GM21526 (cell line): ENCODE results near the gene FLYWCH2.

ENCODE experiments used
- ATAC-seq: cut with Tn5 transposase; IDR thresholded peaks from one replicate; pipeline ENCODE4 v1.9.1; 2021; ENCODE audit warnings: moderate library complexity; ENCODE audit not compliant: unreplicated experiment, low FRiP score

Gene FLYWCH2, protein sequence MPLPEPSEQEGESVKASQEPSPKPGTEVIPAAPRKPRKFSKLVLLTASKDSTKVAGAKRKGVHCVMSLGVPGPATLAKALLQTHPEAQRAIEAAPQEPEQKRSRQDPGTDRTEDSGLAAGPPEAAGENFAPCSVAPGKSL

DNA sequence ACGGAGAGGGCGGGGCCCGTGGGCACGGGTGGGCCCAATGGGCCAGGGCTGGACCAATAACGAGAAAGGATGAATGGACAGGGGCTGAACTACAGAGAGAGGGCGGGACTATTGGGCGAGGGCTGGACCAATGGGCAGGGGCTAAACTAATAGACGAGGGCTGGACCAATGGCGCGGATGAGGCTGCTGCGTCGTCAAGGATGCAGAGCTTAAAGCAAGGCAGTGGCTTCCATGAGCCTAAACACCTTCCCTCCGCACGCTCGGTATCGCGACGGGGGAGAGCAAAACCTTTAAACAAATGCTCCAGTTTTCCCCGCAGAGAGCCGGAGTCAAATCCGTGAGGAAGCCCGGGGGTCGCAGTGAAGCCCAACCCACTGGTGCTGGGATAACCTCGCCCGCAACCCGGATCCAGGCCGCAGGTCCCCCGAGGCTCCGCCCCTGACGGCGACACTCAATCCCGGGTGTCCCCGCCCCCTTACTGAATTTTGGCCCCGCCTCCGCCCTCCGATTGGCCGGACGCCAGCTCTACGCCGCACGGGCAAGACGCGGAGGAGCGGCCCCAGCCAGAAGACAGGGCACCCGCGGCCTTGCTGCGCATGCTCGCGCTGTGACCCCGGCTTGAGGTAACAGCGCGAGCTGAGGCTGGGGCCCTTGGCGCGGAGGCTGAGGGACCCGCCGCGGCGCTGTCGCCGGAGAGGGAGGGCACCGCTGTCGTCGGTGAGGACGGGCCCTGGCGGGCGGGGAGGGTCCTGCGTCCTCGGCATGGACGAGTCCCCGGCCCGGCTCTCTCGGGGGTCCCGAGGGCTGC is at the start of gene FLYWCH2:
Gene FLYWCH2 (plus strand): TSS at position 566 of the 808 bp plus-strand sequence. CDS start 13,235 bp downstream, outside the sequence.
- ATAC-seq, result peak; percentile 84

DNA sequence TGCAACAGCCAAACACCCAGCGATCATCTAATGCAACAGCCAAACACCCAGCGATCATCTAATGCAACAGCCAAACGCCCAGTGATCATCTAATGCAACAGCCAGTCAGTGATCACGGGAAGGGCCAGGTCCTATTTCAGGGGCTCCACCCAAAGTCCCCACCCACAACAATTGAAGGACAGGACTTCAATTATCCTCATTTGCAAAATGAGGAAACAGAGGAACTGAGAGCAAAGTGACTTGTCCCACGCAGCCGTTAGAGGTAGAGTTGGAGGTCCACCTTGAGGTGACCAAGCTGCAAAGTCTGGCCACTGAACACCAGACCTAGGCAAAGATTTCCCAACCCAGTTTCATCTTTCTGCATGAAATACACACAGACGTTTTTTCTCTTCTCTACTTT is 49.2 kb upstream of the FLYWCH2 start:
- no peak for ATAC-seq

DNA sequence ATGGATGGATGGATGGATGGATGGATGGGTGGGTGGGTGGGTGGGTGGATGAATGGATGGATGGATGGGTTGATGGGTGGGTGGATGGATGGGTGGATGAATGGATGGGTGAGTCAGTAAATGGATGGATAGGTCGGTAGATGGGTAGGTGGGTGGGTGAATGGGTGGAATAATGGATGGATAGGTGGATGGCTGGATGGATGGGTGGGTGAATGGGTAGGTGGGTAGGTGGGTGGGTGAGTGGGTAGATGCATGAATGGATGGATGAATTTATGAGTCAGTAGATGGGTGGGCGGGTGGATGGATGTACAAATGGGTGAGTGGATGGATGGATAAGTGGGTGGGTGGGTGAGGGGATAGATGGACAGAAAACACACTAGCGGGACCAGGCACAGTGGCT is 48.0 kb upstream of the FLYWCH2 start:
- no peak for ATAC-seq

DNA sequence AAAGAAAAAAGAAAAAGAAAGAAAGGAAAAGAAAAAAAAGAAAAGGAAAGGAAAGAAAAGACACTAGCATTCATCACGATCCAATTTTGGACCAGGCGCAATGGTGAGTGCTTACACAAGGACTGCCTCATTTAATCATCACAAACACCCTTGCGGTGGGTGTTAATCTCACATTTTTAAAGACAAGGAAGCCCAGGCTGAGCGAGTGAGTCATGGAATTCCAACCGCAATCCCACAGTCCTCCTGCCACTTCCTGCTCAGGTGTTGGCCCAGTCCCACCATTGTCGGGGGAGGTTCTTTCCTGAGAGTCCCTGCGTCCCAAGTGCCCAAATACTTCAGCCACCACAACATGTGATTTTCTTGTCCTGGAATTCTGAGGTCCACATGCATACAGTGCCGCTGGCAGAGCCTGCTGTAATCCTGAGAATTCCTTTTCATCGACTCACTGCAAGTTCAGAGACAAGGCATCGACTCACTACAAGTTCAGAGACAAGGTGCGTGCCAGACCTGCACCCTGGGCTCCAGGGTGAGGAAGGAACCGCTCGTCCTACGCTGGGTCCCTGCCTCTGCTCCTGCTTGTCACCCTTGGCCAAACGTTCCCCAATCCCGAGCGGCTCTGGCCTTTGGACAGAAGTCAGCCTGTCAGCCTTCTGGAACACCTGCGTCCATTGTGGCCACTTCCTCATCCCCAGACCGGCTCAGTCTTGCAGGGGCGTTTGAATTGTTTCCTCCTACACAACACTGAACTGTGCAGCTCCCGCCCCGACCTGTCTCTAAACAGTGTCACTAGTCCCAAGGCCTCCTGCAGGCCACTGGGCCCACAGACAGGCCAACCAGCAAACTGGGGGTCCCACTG is 47.1 kb upstream of the FLYWCH2 start:
- no peak for ATAC-seq

DNA sequence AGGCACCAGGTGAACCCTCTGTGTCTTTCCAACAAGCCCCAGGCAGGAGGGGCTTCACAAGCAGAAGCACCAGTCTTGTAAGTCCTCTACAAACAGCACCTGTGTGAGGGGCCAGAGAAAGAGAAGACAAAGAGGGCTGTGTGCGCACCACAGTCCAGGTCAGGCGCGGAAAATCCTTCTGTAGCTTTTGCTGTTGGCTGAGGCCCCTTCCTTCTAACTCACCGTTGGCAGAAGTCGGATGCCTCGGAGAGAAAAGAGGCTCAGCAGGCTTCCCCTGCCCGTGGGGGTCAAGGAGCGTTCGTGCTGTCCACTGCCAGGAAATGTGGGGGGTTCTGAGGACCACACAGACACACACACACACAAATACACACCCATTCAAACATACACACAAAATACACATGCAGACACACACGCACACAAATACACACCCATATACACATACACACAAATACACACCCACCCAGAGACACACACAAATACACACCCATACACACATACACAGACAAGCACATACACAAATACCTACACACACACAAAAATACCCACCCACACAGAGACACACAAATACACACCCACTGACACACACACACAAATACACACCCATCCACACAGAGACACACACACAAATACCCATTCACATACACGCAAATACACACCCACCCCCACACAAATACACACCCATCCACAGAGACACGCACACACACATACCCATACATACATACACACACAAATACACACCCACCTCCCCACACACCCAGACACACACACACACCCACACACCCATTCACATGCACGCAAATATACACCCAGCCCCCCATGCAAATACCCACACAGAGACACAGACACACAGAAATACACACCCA is 46.1 kb upstream of the FLYWCH2 start:
- ATAC-seq, result no peak

DNA sequence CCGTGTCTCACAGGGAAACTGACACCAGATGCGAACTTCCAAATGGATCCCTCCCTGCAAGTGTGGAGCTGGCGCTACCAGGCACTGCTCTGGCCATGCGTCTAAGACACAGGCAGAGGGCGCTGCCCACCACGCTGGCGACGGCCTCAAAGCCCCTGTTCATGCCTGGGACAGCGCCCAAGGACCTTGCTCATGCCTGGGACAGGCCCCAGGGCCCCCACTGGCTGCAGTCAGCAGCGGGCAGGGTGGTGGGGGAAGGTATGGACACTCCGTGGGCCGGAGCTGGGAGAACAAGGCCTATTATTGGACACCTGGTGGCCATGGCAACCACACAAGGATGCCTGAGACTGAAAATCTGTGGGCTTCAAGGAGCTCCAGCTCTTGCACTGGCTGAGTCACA is 44.1 kb upstream of the FLYWCH2 start:
- ATAC-seq, result no peak

DNA sequence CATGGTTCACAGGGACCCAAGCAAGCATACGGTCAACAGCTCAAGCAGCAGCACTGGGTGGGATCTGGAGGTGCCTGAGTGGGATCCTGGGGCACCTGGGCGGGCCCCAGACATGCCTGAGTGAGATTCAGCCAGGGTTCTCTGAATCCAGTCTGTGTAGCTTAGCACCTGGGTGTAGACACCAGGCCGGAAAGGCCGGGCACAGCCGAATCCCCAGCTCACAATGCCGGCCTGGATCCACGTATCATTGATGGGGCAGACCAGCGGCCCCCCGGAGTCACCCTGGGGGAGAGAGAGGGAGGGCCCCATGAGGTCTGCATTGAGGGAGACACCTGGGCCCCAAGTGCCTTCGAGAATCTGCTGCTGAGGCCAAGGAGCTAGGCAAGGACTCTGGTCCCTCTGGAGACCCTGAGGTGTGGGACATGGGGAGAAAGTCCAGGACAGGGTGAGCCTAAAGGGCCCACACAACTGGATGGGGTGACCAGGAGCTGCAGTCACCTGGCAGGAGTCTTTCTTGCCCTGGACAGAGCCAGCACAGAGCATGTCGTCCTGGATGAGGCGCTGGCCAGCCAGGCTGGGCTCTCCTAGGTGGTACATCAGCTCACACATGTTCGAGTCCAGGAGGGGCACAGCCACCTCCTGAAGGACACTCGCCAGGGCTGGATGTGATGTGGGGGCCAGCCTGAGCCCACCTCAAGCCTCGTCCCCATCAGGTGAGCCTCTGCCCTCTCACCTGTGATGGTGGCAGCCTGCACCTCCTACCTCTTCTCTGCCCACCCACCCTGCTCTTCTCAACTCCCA is 43.2 kb upstream of the FLYWCH2 start:
- no peak for ATAC-seq

DNA sequence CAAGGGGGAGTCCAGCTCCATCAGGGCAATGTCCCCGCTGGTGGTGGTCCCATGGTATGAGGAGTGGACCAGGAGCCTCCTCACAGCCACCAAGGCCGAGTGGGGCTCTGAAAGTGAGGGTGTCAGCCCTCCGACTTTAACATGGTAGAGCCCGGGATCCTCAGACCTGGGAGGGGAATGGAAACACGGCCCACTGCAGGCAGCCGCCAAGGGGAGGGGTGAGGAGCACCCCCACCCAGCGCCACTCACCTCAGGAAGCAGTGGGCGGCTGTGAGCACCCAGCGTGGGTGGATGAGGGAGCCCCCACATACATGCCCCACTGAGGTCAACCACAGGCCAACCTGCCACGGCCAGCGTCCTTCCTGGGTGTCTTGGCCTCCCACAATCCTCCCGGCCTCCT is 42.1 kb upstream of the FLYWCH2 start:
- no peak for ATAC-seq

DNA sequence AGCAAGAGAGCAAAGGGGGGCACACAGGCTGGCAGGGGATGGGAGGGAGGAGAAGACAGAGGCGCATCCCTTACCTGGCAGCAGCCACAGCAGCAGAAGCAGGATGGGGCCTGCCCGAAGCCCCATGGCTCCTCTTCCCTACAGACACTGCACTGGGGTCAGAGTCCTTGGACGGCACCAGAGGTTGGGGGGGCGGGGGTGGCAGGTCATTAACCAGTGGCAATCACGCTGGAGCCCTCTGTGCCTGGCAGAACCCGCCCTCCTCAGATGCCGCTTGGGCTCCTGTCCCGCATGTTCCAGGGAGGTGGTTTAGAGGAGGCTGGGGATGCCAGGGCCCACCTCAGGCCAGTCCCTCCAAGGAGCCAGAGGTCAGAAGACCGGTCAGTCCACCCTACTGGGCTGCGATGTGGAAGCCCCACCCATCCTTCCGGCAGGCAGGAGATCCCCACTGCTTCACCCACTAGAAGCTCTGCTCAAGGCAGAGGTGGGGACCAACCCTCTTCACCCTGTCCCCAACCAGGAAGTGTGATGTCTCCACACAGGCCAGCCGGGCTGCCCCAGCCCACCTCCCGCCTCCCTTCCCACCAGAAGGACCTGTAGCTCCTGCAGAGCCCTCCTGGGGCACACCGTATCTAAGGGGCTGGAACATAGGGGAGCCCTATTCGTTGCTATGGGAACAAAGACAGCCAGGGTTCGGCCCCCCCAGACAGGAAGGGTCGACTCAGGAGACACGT is 41.2 kb upstream of the FLYWCH2 start:
- no peak for ATAC-seq

DNA sequence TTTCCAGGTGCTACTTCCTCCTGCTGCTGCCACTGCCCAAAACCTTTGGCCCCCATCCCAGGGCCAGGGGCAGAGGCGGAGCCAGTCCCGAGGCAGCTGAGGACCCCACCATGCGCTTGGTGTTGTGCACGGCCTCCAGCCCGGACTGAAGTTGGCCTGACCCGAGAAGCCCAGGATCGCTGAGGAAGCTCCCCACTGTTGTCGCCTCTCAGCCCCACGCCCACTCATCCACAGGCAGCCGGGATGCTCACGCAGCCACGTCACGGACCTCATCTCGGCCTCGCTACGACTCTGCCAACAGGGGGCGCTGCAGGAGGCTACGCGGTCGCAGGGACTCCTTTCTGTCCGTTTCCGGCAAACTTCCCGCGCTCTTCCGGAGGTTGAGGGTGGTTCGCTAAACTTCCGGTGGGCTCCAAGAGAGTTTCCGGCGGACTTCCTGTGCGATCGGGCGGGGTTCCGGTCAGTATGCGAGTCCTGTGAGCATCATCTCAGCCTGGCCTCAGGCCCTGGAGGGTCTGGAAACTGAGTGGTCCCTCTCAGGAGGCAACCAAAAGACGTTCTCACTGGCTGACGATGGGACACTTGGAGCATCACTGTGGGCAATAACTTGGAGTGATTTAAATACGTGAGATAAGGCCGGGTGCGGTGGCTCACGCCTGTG is 40.5 kb upstream of the FLYWCH2 start:
- ATAC-seq, result no peak

DNA sequence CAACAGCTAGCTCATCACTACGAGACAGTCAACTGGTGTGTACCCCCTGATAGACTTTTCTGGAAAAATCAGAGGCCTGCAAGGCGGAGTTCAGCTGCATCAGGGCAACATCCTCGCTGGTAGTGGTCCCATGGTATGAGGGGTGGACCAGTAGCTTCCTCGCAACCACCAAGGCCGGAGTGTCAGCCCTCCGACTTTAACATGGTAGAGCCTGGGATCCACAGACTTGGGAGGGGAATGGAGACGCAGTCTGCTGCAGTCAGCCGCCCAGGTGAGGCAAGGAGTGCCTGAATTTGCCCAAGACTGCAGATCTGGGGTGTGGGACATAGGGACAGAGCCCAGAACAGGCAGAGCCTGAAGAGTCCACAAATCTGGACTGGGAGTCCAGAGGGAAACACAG is 39.5 kb upstream of the FLYWCH2 start:
- no peak for ATAC-seq

DNA sequence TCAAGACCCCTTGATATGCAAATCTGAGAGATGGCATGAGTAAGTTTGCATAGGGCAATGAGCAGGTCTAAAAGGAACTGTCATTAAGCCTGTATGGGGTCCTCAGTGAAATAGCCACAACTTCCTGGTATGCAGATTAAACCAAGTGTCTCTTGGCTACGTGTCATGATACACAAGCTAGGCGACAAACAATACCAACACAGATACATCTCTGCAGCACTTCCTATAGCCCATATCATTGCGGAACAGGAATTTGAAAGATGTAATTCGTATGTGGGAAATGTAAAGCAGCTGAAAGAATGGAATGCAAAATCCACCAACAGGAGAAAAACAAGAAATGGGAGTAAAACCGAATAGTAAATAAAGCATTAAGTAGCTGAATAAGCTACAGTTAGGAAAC is 37.9 kb upstream of the FLYWCH2 start:
- no peak for ATAC-seq

DNA sequence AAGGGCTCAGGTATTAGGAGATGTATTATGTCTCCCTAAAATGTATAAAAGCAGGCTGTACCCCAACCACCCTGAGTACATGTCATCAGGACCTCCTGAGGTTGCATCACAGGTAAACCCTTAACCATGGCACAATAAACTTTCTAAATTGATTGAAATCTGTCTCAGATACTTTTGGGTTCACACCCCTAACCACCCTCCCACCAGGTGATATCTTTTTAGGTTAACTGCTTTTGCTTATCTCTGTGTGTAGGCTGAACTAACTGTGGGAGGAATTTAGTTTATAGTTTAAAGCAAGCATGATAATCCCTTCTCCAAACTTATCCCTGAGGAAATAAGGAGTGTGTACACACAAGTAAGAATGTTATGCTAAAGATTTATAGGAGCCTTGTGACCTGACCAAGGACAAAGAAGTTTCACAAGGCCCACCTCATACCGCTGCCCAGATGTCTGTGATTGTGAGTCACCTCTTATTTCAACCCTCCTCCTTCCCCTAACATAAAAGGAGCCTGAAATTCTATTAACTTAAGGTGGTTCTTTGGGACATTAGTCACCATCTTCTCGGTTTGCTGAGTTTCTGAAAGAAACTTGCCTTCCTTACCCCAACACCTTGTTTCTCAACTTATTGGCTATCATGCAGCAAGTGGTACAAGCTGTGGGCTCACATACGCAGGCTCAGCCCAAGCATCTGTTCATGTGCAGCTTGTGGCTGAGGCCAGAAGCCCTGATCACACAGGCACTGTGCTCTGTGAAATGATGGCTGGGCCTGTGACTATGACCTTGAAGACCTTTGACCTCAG is 36.3 kb upstream of the FLYWCH2 start:
- ATAC-seq, result no peak

DNA sequence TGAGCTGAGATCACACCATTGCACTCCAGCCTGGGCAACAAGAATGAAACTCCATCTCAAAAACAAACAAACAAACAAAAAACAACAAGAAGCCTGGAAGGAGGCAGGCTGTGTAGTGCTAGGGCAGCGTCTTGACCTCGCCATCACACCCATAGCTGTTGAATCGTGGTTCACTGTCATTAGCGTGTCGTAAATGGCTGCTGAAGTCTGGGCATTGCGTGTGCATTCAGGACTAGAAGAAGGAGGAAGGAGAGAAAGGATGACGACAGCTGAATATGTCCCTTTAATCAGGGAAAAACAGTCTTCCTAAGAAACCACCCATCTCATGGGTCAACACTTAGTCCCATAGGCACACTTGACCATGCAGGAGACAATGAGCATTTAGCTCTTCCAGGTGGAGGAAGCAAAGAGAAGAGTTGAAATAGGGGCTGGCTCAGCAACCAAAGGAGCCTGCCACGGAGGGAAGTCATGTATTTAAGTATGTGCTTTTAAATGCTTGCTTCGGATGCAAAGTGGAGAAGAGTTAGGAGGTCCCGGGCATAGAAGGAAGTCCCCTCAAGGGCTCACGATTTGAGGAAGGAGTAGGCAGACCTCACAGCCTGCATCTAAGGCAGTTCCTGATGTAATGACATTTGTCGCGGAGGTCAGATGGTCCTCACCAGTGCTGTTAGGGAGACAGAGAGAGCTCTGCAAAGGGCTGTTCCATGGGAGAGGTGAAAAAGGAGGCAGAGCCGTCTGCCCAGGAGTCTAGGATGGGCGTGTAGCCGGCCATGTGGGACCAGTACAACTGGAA is 33.9 kb upstream of the FLYWCH2 start:
- no peak for ATAC-seq

DNA sequence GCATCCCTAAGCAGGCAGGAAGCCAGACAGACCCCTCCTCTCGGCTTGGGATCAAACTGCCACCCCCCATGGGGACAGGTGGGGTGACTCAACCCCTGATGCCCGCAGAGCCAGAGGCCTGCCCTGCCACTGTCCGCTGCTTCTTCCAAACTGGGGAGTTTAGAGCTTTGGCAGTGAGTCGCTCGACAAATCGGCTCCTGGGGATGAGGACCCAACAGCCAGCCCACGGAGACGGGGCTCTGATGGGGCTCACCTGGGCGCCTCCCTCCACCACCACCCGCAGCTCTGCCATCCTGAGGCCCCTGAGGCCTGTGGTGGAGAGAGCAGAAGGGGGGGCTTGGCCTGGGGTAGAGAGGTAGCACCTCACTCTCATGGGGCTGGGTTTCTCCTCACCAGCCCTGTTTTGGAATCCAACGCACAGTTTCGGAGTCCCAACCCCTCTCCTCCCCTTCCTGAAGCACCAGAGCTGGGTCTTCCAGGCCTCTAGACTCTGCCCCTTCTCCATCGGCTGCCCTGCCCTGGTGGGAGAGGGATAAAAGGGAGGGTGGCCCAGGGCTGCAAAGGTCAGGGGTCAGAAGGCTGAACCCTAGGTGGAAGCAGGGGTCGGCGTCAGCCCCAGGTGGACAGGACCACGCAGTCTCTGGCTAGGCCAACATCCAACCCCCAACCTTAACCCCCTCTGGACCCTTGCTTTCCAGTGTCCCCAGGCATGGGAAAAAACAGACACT is 30.8 kb upstream of the FLYWCH2 start:
- ATAC-seq, result no peak
